ENCODE results near the gene KCNJ8.
"Not testable (repeated sequence)": the region's sequence is repeated elsewhere in the genome, so short reads cannot be mapped to it uniquely, and the experiment has no call there.

Gene KCNJ8

GRCh38 chr12:21788089-21788983 lies 13.8 kb upstream of the KCNJ8 start:
- Histone ChIP-seq H3K27me3 (ENCODE audit: control insufficient read depth, insufficient read depth, low read length, poor library complexity, severe bottlenecking) (no peaks in the 10 kb centered on the region), H3K27ac (ENCODE audit: insufficient read depth, low read depth, low read length, poor library complexity, severe bottlenecking) (no peak overlapping the region), H3K4me3 (ENCODE audit: insufficient read depth, low read depth, low read length) (no peak overlapping the region), H3K4me1 (ENCODE audit: control insufficient read depth, insufficient read depth, low read length) (no peaks in the 10 kb centered on the region), H3K9me3 (ENCODE audit: control insufficient read depth, low read length) (no peaks in the 10 kb centered on the region), H3K36me3 (ENCODE audit: control insufficient read depth, insufficient read depth, low read length) (no peaks in the 10 kb centered on the region)
- 79 to 91% methylated on average over 4 to 7 of the region's 7 CpGs for WGBS, 2 experiments

- WGBS, 2 experiments: 95 to 97% methylated on average over 3 of the region's 3 CpGs
These were observed 11.6 kb upstream of the KCNJ8 start for GRCh38 chr12:21786041-21786531.

GRCh38 chr12:21782723-21783122 lies 8.2 kb upstream of the KCNJ8 start:
- H3K4me1 ChIP-seq (ENCODE audit: control insufficient read depth, insufficient read depth, low read length); H3K4me3 ChIP-seq (ENCODE audit: insufficient read depth, low read depth, low read length); H3K27me3 ChIP-seq (ENCODE audit: control insufficient read depth, insufficient read depth, low read length, poor library complexity, severe bottlenecking); H3K9me3 ChIP-seq (ENCODE audit: control insufficient read depth, low read length); H3K36me3 ChIP-seq (ENCODE audit: control insufficient read depth, insufficient read depth, low read length); H3K27ac ChIP-seq (ENCODE audit: insufficient read depth, low read depth, low read length, poor library complexity, severe bottlenecking): not testable (repeated sequence)
- 85 to 89% methylated on average over 3 of the region's 3 CpGs for WGBS, 2 experiments

More at GRCh38 chr12:21786041-21786531, 11.6 kb upstream of the KCNJ8 start:
- Histone ChIP-seq H3K4me1 (ENCODE audit: control insufficient read depth, insufficient read depth, low read length) (no peaks in the 10 kb centered on the region), H3K27ac (ENCODE audit: insufficient read depth, low read depth, low read length, poor library complexity, severe bottlenecking) (no peak overlapping the region), H3K9me3 (ENCODE audit: control insufficient read depth, low read length) (no peaks in the 10 kb centered on the region), H3K36me3 (ENCODE audit: control insufficient read depth, insufficient read depth, low read length) (no peaks in the 10 kb centered on the region), H3K4me3 (ENCODE audit: insufficient read depth, low read depth, low read length) (no peak overlapping the region), H3K27me3 (ENCODE audit: control insufficient read depth, insufficient read depth, low read length, poor library complexity, severe bottlenecking) (no peaks in the 10 kb centered on the region)

GRCh38 chr12:21780786-21781185 lies 6.3 kb upstream of the KCNJ8 start:
- 92 to 97% methylated on average over 3 of the region's 3 CpGs for WGBS, 2 experiments
- Histone ChIP-seq H3K9me3 (ENCODE audit: control insufficient read depth, low read length) (no peaks in the 10 kb centered on the region), H3K27ac (ENCODE audit: insufficient read depth, low read depth, low read length, poor library complexity, severe bottlenecking) (no peak overlapping the region), H3K4me3 (ENCODE audit: insufficient read depth, low read depth, low read length) (no peak overlapping the region), H3K27me3 (ENCODE audit: control insufficient read depth, insufficient read depth, low read length, poor library complexity, severe bottlenecking) (peaks cover 2% of the 10 kb centered on the region), H3K36me3 (ENCODE audit: control insufficient read depth, insufficient read depth, low read length) (no peaks in the 10 kb centered on the region), H3K4me1 (ENCODE audit: control insufficient read depth, insufficient read depth, low read length) (no peaks in the 10 kb centered on the region)

GRCh38 chr12:21776175-21776574 lies 1.7 kb upstream of the KCNJ8 start:
- no peak overlapping the region for H3K27ac ChIP-seq (ENCODE audit: insufficient read depth, low read depth, low read length, poor library complexity, severe bottlenecking)
- no peaks in the 10 kb centered on the region for H3K9me3 ChIP-seq (ENCODE audit: control insufficient read depth, low read length)
- H3K4me3 ChIP-seq (ENCODE audit: insufficient read depth, low read depth, low read length): no peak overlapping the region
- H3K36me3 ChIP-seq (ENCODE audit: control insufficient read depth, insufficient read depth, low read length): no peaks in the 10 kb centered on the region
- 88 to 92% methylated on average over 3 of the region's 3 CpGs for WGBS, 2 experiments
- H3K27me3 ChIP-seq (ENCODE audit: control insufficient read depth, insufficient read depth, low read length, poor library complexity, severe bottlenecking): peaks cover 37% of the 10 kb centered on the region
- no peaks in the 10 kb centered on the region for H3K4me1 ChIP-seq (ENCODE audit: control insufficient read depth, insufficient read depth, low read length)

- Histone ChIP-seq H3K4me1 (ENCODE audit: control insufficient read depth, insufficient read depth, low read length) (no peaks in the 10 kb centered on the region), H3K27ac (ENCODE audit: insufficient read depth, low read depth, low read length, poor library complexity, severe bottlenecking) (no peak overlapping the region), H3K36me3 (ENCODE audit: control insufficient read depth, insufficient read depth, low read length) (no peaks in the 10 kb centered on the region), H3K9me3 (ENCODE audit: control insufficient read depth, low read length) (no peaks in the 10 kb centered on the region), H3K27me3 (ENCODE audit: control insufficient read depth, insufficient read depth, low read length, poor library complexity, severe bottlenecking) (peaks cover 37% of the 10 kb centered on the region), H3K4me3 (ENCODE audit: insufficient read depth, low read depth, low read length) (peak overlapping the region; percentile 52)
- 49 to 50% methylated on average over 14 of the region's 14 CpGs for WGBS, 2 experiments
These were observed 771 bp upstream of the KCNJ8 start for GRCh38 chr12:21775133-21775820.

GRCh38 chr12:21773806-21774205 lies 700 bp downstream of the KCNJ8 start:
- no peaks in the 10 kb centered on the region for H3K9me3 ChIP-seq (ENCODE audit: control insufficient read depth, low read length)
- 35 to 44% methylated on average over 8 to 10 of the region's 10 CpGs for WGBS, 2 experiments
- no peaks in the 10 kb centered on the region for H3K4me1 ChIP-seq (ENCODE audit: control insufficient read depth, insufficient read depth, low read length)
- H3K36me3 ChIP-seq (ENCODE audit: control insufficient read depth, insufficient read depth, low read length): no peaks in the 10 kb centered on the region
- peaks cover 37% of the 10 kb centered on the region for H3K27me3 ChIP-seq (ENCODE audit: control insufficient read depth, insufficient read depth, low read length, poor library complexity, severe bottlenecking)
- H3K27ac ChIP-seq (ENCODE audit: insufficient read depth, low read depth, low read length, poor library complexity, severe bottlenecking): no peak overlapping the region
- H3K4me3 ChIP-seq (ENCODE audit: insufficient read depth, low read depth, low read length): no peak overlapping the region

- Histone ChIP-seq H3K36me3 (ENCODE audit: control insufficient read depth, insufficient read depth, low read length) (no peaks in the 10 kb centered on the region), H3K9me3 (ENCODE audit: control insufficient read depth, low read length) (no peaks in the 10 kb centered on the region), H3K4me1 (ENCODE audit: control insufficient read depth, insufficient read depth, low read length) (no peaks in the 10 kb centered on the region), H3K4me3 (ENCODE audit: insufficient read depth, low read depth, low read length) (no peak overlapping the region), H3K27ac (ENCODE audit: insufficient read depth, low read depth, low read length, poor library complexity, severe bottlenecking) (no peak overlapping the region), H3K27me3 (ENCODE audit: control insufficient read depth, insufficient read depth, low read length, poor library complexity, severe bottlenecking) (peaks cover 37% of the 10 kb centered on the region)
- 17 to 18% methylated on average over 23 of the region's 23 CpGs for WGBS, 2 experiments
These were observed 1.2 kb downstream of the KCNJ8 start for GRCh38 chr12:21773263-21773741.

- 87 to 96% methylated on average over 1 of the region's 1 CpG for whole genome bisulfite sequencing, 2 experiments
- H3K4me3 ChIP-seq (ENCODE audit: insufficient read depth, low read depth, low read length): no peak overlapping the region
- H3K4me1 ChIP-seq (ENCODE audit: control insufficient read depth, insufficient read depth, low read length): no peaks in the 10 kb centered on the region
- no peaks in the 10 kb centered on the region for H3K36me3 ChIP-seq (ENCODE audit: control insufficient read depth, insufficient read depth, low read length)
- H3K9me3 ChIP-seq (ENCODE audit: control insufficient read depth, low read length): no peaks in the 10 kb centered on the region
- no peak overlapping the region for H3K27ac ChIP-seq (ENCODE audit: insufficient read depth, low read depth, low read length, poor library complexity, severe bottlenecking)
- H3K27me3 ChIP-seq (ENCODE audit: control insufficient read depth, insufficient read depth, low read length, poor library complexity, severe bottlenecking): peaks cover 37% of the 10 kb centered on the region
These were observed 3.2 kb downstream of the KCNJ8 start for GRCh38 chr12:21771311-21771710.

- no peaks in the 10 kb centered on the region for H3K36me3 ChIP-seq (ENCODE audit: control insufficient read depth, insufficient read depth, low read length)
- no peak overlapping the region for H3K27ac ChIP-seq (ENCODE audit: insufficient read depth, low read depth, low read length, poor library complexity, severe bottlenecking)
- H3K4me3 ChIP-seq (ENCODE audit: insufficient read depth, low read depth, low read length): no peak overlapping the region
- H3K4me1 ChIP-seq (ENCODE audit: control insufficient read depth, insufficient read depth, low read length): no peaks in the 10 kb centered on the region
- peaks cover 22% of the 10 kb centered on the region for H3K27me3 ChIP-seq (ENCODE audit: control insufficient read depth, insufficient read depth, low read length, poor library complexity, severe bottlenecking)
- WGBS, 2 experiments: 93 to 100% methylated on average over 1 of the region's 2 CpGs
- H3K9me3 ChIP-seq (ENCODE audit: control insufficient read depth, low read length): no peaks in the 10 kb centered on the region
These were observed 5.2 kb downstream of the KCNJ8 start for GRCh38 chr12:21769307-21769706.
